ENCODE measurements around the gene CCBE1.
"Not testable (repeated sequence)": the region's sequence is repeated elsewhere in the genome, so short reads cannot be mapped to it uniquely, and the experiment has no call there.

Gene CCBE1

GRCh38 chr18:59717291-59717690, 20.1 kb upstream of the CCBE1 start:
- DNase-seq (ENCODE audit: low read depth), result no peak
- H3K4me3 ChIP-seq (ENCODE audit: low read depth, low read length), result no peak overlapping the region

GRCh38 chr18:59715966-59716369, 18.7 kb upstream of the CCBE1 start:
- H3K4me3 ChIP-seq (ENCODE audit: low read depth, low read length), result no peak overlapping the region
- TF ChIP-seq CTCF (IDR thresholded peaks at IDR 0.05; ENCODE audit: insufficient read depth, low read depth, low read length, missing control alignments), result no peak
- no peak for DNase-seq (ENCODE audit: low read depth)

More at GRCh38 chr18:59717291-59717690, 20.1 kb upstream of the CCBE1 start:
- TF ChIP-seq CTCF (IDR thresholded peaks at IDR 0.05; ENCODE audit: insufficient read depth, low read depth, low read length, missing control alignments), result no peak

- no peak for TF ChIP-seq CTCF (IDR thresholded peaks at IDR 0.05; ENCODE audit: insufficient read depth, low read depth, low read length, missing control alignments)
- H3K4me3 ChIP-seq (ENCODE audit: low read depth, low read length), result no peak overlapping the region
- DNase-seq (ENCODE audit: low read depth), result no peak
These were observed 18.2 kb upstream of the CCBE1 start for GRCh38 chr18:59715445-59715844.

GRCh38 chr18:59714096-59714495, 16.9 kb upstream of the CCBE1 start:
- not testable (repeated sequence) for DNase-seq (ENCODE audit: low read depth); H3K4me3 ChIP-seq (ENCODE audit: low read depth, low read length)

- H3K4me3 ChIP-seq (ENCODE audit: low read depth, low read length), result no peak overlapping the region
- no peak for DNase-seq (ENCODE audit: low read depth)
- TF ChIP-seq CTCF (IDR thresholded peaks at IDR 0.05; ENCODE audit: insufficient read depth, low read depth, low read length, missing control alignments), result no peak
These were observed 15.1 kb upstream of the CCBE1 start for GRCh38 chr18:59712311-59712710.

GRCh38 chr18:59708988-59709387, 11.8 kb upstream of the CCBE1 start:
- no peak for TF ChIP-seq CTCF (IDR thresholded peaks at IDR 0.05; ENCODE audit: insufficient read depth, low read depth, low read length, missing control alignments)
- H3K4me3 ChIP-seq (ENCODE audit: low read depth, low read length), result no peak overlapping the region
- no peak for DNase-seq (ENCODE audit: low read depth)

- no peak for TF ChIP-seq CTCF (IDR thresholded peaks at IDR 0.05; ENCODE audit: insufficient read depth, low read depth, low read length, missing control alignments)
- H3K4me3 ChIP-seq (ENCODE audit: low read depth, low read length), result no peak overlapping the region
- no peak for DNase-seq (ENCODE audit: low read depth)
These were observed 10.1 kb upstream of the CCBE1 start for GRCh38 chr18:59707306-59707705.

Measured in GM12865 (cell line).